H1 (cell line): ENCODE data around the gene AHI1. TPM values are rescaled to one million over a fixed set of nuclear protein-coding genes. Genes with fewer than 3 reads are reported as not detected.

Source experiments
- CTCF ChIA-PET: fragments of 300-600 bp; sonication (Branson Sonifier 250); formaldehyde crosslinking; loops from one replicate; lab custom pipeline; 2021; ENCODE audit not compliant: partially characterized antibody; lab: Charles Lee
- POLR2A ChIA-PET: fragments of 300-600 bp; sonication (Branson Sonifier 250); formaldehyde crosslinking; loops from one replicate; lab custom pipeline; 2021; ENCODE audit warnings: inconsistent platforms; ENCODE audit not compliant: partially characterized antibody; lab: Charles Lee
- DNase-seq, 2 experiments: peaks; one replicate each; pipeline versions ENCODE4 v3.0.0 to v3.0.0-alpha.2; 2010 to 2022; ENCODE audit warnings: low spot score in 2 of 2, low read depth in 1 of 2, mixed read lengths in 1 of 2
- FAIRE-seq: peaks from 2 replicates; lab custom pipeline; 2011; peaks lifted over from hg19 to GRCh38; lab: Jason Lieb, UNC
- H2AFZ ChIP-seq: 2 replicates; pipeline ENCODE4 v1.8.1; 2012; ENCODE audit warnings: low read length, inconsistent platforms
- H2AK5ac ChIP-seq: 2 replicates; pipeline ENCODE4 v1.6.1; 2013; ENCODE audit warnings: low read depth, low read length
- H2BK120ac ChIP-seq: replicated peaks from 2 replicates; pipeline ENCODE3; 2013; ENCODE audit warnings: low read depth, low read length, inconsistent platforms
- H2BK12ac ChIP-seq: 2 replicates; pipeline ENCODE4 v1.6.1; 2013; ENCODE audit warnings: low read depth, low read length
- H2BK15ac ChIP-seq: 2 replicates; pipeline ENCODE4 v1.6.1; 2013; ENCODE audit warnings: low read length
- H2BK20ac ChIP-seq: 2 replicates; pipeline ENCODE4 v1.6.1; 2013; ENCODE audit warnings: low read length
- H2BK5ac ChIP-seq: 2 replicates; pipeline ENCODE4 v1.6.1; 2013; ENCODE audit warnings: low read depth, low read length
- H3K14ac ChIP-seq: 2 replicates; pipeline ENCODE4 v1.6.1; 2013; ENCODE audit warnings: inconsistent platforms; ENCODE audit not compliant: insufficient read length
- H3K18ac ChIP-seq: 2 replicates; pipeline ENCODE4 v1.6.1; 2013; ENCODE audit warnings: low read length; ENCODE audit errors: extremely low read depth
- H3K23ac ChIP-seq: 2 replicates; pipeline ENCODE4 v1.6.1; 2013; ENCODE audit warnings: inconsistent platforms; ENCODE audit not compliant: insufficient read length
- H3K23me2 ChIP-seq: 2 replicates; pipeline ENCODE4 v1.6.1; 2013; ENCODE audit warnings: low read depth, low read length
- H3K27ac ChIP-seq: 2 replicates; pipeline ENCODE4 v1.6.1; 2011; ENCODE audit warnings: low read depth, low read length, inconsistent platforms
- H3K27me3 ChIP-seq, 4 experiments: replicated peaks in 1 of 4; 1 replicate in 1 of 4; 2 replicates in 3 of 4; pipeline versions ENCODE4 v1.6.1 to v1.8.1; 2011 to 2013; ENCODE audit warnings: low read length in 3 of 4, mild to moderate bottlenecking in 3 of 4, inconsistent platforms in 2 of 4, mixed read lengths in 2 of 4, moderate library complexity in 1 of 4; ENCODE audit not compliant: control insufficient read depth in 3 of 4, insufficient read depth in 3 of 4; ENCODE audit errors: extremely low read depth in 1 of 4
- H3K36me3 ChIP-seq, 4 experiments: 2 replicates each; pipeline versions ENCODE4 v1.6.1 to v1.8.1; 2011 to 2013; ENCODE audit warnings: mild to moderate bottlenecking in 4 of 4, low read length in 3 of 4, moderate library complexity in 2 of 4, control low read depth in 1 of 4, inconsistent platforms in 1 of 4; ENCODE audit not compliant: insufficient read depth in 4 of 4, control insufficient read depth in 2 of 4
- H3K4ac ChIP-seq: replicated peaks from 2 replicates; pipeline ENCODE3; 2013; ENCODE audit warnings: low read length, low read depth, mixed read lengths, inconsistent platforms; ENCODE audit not compliant: insufficient read length
- H3K4me1 ChIP-seq, 4 experiments: replicated peaks in 1 of 4; 1 replicate in 1 of 4; 2 replicates in 3 of 4; pipeline versions ENCODE4 v1.6.1 to v1.8.1; 2011 to 2013; ENCODE audit warnings: low read length in 3 of 4, inconsistent platforms in 2 of 4, mixed read lengths in 1 of 4; ENCODE audit not compliant: insufficient read depth in 4 of 4, control insufficient read depth in 3 of 4
- H3K4me2 ChIP-seq, 2 experiments: 2 replicates each; pipeline versions ENCODE4 v1.6.1 to v1.8.1; 2011 to 2013; ENCODE audit warnings: low read depth in 2 of 2, low read length in 2 of 2, control low read depth in 1 of 2, inconsistent platforms in 1 of 2, mild to moderate bottlenecking in 1 of 2; ENCODE audit not compliant: insufficient read depth in 1 of 2
- H3K4me3 ChIP-seq, 4 experiments: fragments of 200-600, 300-600 bp in 1 of 4; sonication (generic), shearing (Covaris generic), sonication (Bioruptor Twin) in 1 of 4; 2 replicates each; pipeline versions ENCODE4 v1.5.1 to v1.8.1; 2011 to 2016; ENCODE audit warnings: low read length in 4 of 4, low read depth in 3 of 4, control low read depth in 2 of 4, inconsistent platforms in 2 of 4, mild to moderate bottlenecking in 2 of 4, mixed read lengths in 1 of 4, moderate library complexity in 1 of 4; ENCODE audit not compliant: insufficient read depth in 2 of 4; ENCODE audit errors: extremely low read depth in 1 of 4
- H3K56ac ChIP-seq: replicated peaks from 2 replicates; pipeline ENCODE3; 2013; ENCODE audit warnings: low read depth, mild to moderate bottlenecking, mixed read lengths, low read length, inconsistent platforms; ENCODE audit not compliant: insufficient read length
- H3K79me1 ChIP-seq: 2 replicates; pipeline ENCODE4 v1.6.1; 2013; ENCODE audit warnings: low read depth, low read length, control low read depth
- H3K79me2 ChIP-seq, 2 experiments: 2 replicates each; pipeline versions ENCODE4 v1.6.1 to v1.8.1; 2012 to 2013; ENCODE audit warnings: low read length in 2 of 2, mild to moderate bottlenecking in 2 of 2, inconsistent platforms in 1 of 2; ENCODE audit not compliant: insufficient read depth in 2 of 2, control insufficient read depth in 1 of 2
- H3K9ac ChIP-seq, 4 experiments: replicated peaks in 1 of 4; 1 replicate in 1 of 4; 2 replicates in 3 of 4; pipeline versions ENCODE4 v1.6.1 to v1.8.1; 2011 to 2013; ENCODE audit warnings: low read depth in 3 of 4, low read length in 3 of 4, control low read depth in 2 of 4, mild to moderate bottlenecking in 2 of 4, moderate library complexity in 2 of 4, inconsistent platforms in 1 of 4; ENCODE audit errors: extremely low read depth in 1 of 4
- H3K9me3 ChIP-seq, 2 experiments: 2 replicates each; pipeline versions ENCODE4 v1.6.1 to v1.8.1; 2012 to 2013; ENCODE audit warnings: mild to moderate bottlenecking in 2 of 2, moderate library complexity in 2 of 2, control low read depth in 1 of 2, inconsistent platforms in 1 of 2, low read depth in 1 of 2, low read length in 1 of 2, mixed read lengths in 1 of 2; ENCODE audit not compliant: insufficient read depth in 2 of 2
- H4K20me1 ChIP-seq, 2 experiments: replicated peaks in 1 of 2; 2 replicates each; pipeline versions ENCODE3 to v1.8.1; 2011 to 2013; ENCODE audit warnings: inconsistent platforms in 2 of 2, low read length in 2 of 2, mild to moderate bottlenecking in 1 of 2; ENCODE audit not compliant: insufficient read depth in 2 of 2, control insufficient read depth in 1 of 2
- H4K5ac ChIP-seq: 2 replicates; pipeline ENCODE4 v1.6.1; 2013; ENCODE audit warnings: low read length, low read depth, mixed read lengths, inconsistent platforms; ENCODE audit not compliant: insufficient read length
- H4K8ac ChIP-seq: 2 replicates; pipeline ENCODE4 v1.8.0; 2013; ENCODE audit warnings: mild to moderate bottlenecking, moderate library complexity, low read length, inconsistent platforms; ENCODE audit not compliant: insufficient read depth; ENCODE audit errors: extremely low read depth
- H4K91ac ChIP-seq: replicated peaks from 2 replicates; pipeline ENCODE3; 2013; ENCODE audit warnings: low read length, mixed read lengths, inconsistent platforms; ENCODE audit not compliant: insufficient read length
- BCL11A ChIP-seq, 2 experiments: IDR thresholded peaks; one replicate each; pipeline ENCODE4 v1.6.1; 2011; ENCODE audit warnings: low read depth in 2 of 2, low read length in 2 of 2, mild to moderate bottlenecking in 2 of 2
- EP300 ChIP-seq, 2 experiments: IDR thresholded peaks; 1 replicate in 1 of 2; 2 replicates in 1 of 2; pipeline ENCODE4 v1.6.1; 2011 to 2012; ENCODE audit warnings: low read depth in 2 of 2, low read length in 2 of 2, mild to moderate bottlenecking in 2 of 2, borderline replicate concordance in 1 of 2, inconsistent platforms in 1 of 2, moderate library complexity in 1 of 2
- KDM4A ChIP-seq: IDR thresholded peaks from one replicate; pipeline ENCODE4 v1.7.1; 2012; ENCODE audit warnings: low read depth, mild to moderate bottlenecking, moderate library complexity, low read length, inconsistent platforms; ENCODE audit not compliant: severe bottlenecking
- KDM5A ChIP-seq: fragments of 200-600 bp; IDR thresholded peaks from 2 replicates; pipeline ENCODE4 v1.7.1; 2012; ENCODE audit warnings: mild to moderate bottlenecking, low read length, inconsistent platforms, mixed read lengths
- NRF1 ChIP-seq: IDR thresholded peaks from 2 replicates; pipeline ENCODE4 v1.6.1; 2011; ENCODE audit warnings: mild to moderate bottlenecking, low read depth, low read length, improper control_type of control experiment
- RFX5 ChIP-seq: IDR thresholded peaks from 2 replicates; pipeline ENCODE4 v1.6.1; 2011; ENCODE audit warnings: low read depth, low read length, improper control_type of control experiment, borderline replicate concordance
- RNF2 ChIP-seq: fragments of 200-900, 300-1000 bp; sonication (generic); IDR thresholded peaks from 2 replicates; pipeline ENCODE4 v1.7.1; 2016; ENCODE audit warnings: borderline replicate concordance, low read depth, mild to moderate bottlenecking, antibody characterized with exemption, low read length; ENCODE audit not compliant: poor library complexity, severe bottlenecking; ENCODE audit errors: missing control alignments
- TBP ChIP-seq: IDR thresholded peaks from 2 replicates; pipeline ENCODE4 v1.6.1; 2011; ENCODE audit warnings: low read depth, low read length, improper control_type of control experiment
- WGBS, 2 experiments: shearing (Covaris generic) in 1 of 2; methylation state at CpG; one replicate each; pipeline versions ENCODE4 v1.1.6 to v1.1.7; 2013 to 2015; ENCODE audit warnings: low lambda C conversion rate in 2 of 2, mixed read lengths in 2 of 2, inconsistent platforms in 1 of 2, low coverage in 1 of 2, missing lambda C conversion rate in 1 of 2; ENCODE audit not compliant: insufficient replicate concordance in 2 of 2, insufficient coverage in 1 of 2, insufficient read length in 1 of 2; ENCODE audit errors: extremely low coverage in 1 of 2, missing lambda C conversion rate in 1 of 2; 5-methylcytosine and 5-hydroxymethylcytosine counted together
- polyA plus RNA-seq, 7 experiments: library from polyadenylated mRNA; depleted of rRNA in 3 of 7; stranded (reverse) in 5 of 7; unstranded in 2 of 7; fragments of >200 nt in 5 of 7; fragments of 200-250 nt in 2 of 7; gene quantifications; 1 replicate in 5 of 7; 2 replicates in 1 of 7; 4 replicates in 1 of 7; pipeline versions ENCODE4 v1.2.1 to v1.2.3, GENCODE V29; 2011 to 2013; ENCODE audit warnings: missing spikeins in 2 of 7, mixed read lengths in 2 of 7
- total RNA-seq: library from RNA; stranded (reverse); fragmentation: NEBNext Ultra II Directional; extraction: Animal tissue kit (Norgen Biotek cat#: 25700); gene quantifications from 2 replicates; pipeline ENCODE4 v1.2.1, GENCODE V29; 2021
- TF ChIP-seq, protein P1 (sequence below), 3 experiments: IDR thresholded peaks; 1 replicate in 2 of 3; 2 replicates in 1 of 3; pipeline versions ENCODE4 v1.5.1 to v1.6.1; 2011; ENCODE audit warnings: low read length in 3 of 3, mild to moderate bottlenecking in 3 of 3, inconsistent platforms in 2 of 3, low read depth in 1 of 3, moderate library complexity in 1 of 3; ENCODE audit not compliant: insufficient read depth in 1 of 3; ENCODE audit errors: control extremely low read depth in 1 of 3

Gene AHI1
- total and polyA plus RNA-seq, 2 of the 8 experiments (the other 6 are each of a cell fraction or from before 2014, with no cell fraction given): 4.2 to 19.6 TPM

GRCh38 chr6:135271626-135272025 is 225.9 kb downstream of the AHI1 start:
- Histone ChIP-seq H2AK5ac (peak overlapping the region; percentile 96; the same call in 1 of the 2 replicates), H3K4me3 (no peak overlapping the region; a peak in 1 of 8 replicates), H4K8ac (no peak overlapping the region), H3K27ac (peak overlapping the region; percentile 68; the same call in 1 of the 2 replicates), H3K9ac (no peak overlapping the region), H3K4me1 (peaks cover 5 to 26% (median 20%) of the 10 kb centered on the region in 4 experiments; a peak in 5 of 7 replicates), H3K79me1 (no peaks in the 10 kb centered on the region), H2BK15ac (no peak overlapping the region), H4K91ac (peak overlapping the region; percentile 90), H2BK5ac (peak overlapping the region; percentile 98), H4K20me1 (no peaks in the 10 kb centered on the region), H3K36me3 (no peaks in the 10 kb centered on the region), H3K27me3 (peaks cover 0 to 2% (median 0%) of the 10 kb centered on the region in 4 experiments; a peak in 1 of 7 replicates), H4K5ac (peak overlapping the region; percentile 95), H3K9me3 (no peaks in the 10 kb centered on the region), H3K18ac (peak overlapping the region; percentile 97), H3K14ac (peak overlapping the region; percentile 84), H3K56ac (no peak overlapping the region), H2BK12ac (peak overlapping the region; percentile 99), H3K4ac (peak overlapping the region; percentile 55), H2BK120ac (peak overlapping the region; percentile 99), H2AFZ (no peak overlapping the region), H3K23ac (no peak overlapping the region), H3K23me2 (no peaks in the 10 kb centered on the region; the same call in 1 of the 2 replicates), H3K4me2 (peak overlapping the region; percentile 22 to 41), H3K79me2 (no peaks in the 10 kb centered on the region), H2BK20ac (peak overlapping the region; percentile 95)
- DNase-seq: peak in 1 of 2 experiments; percentile 47
- POLR2A ChIA-PET: interaction anchor here (1.2 to 4.1 kb wide), 3 partner anchors 13 to 90 kb away, joined by 10 to 20 read pairs (median 10); partner anchors contain the start of gene MYB
- FAIRE-seq: no peak
- TF ChIP-seq BCL11A (IDR thresholded peaks at IDR 0.05; ENCODE audit: low read depth in 2 of 2, low read length in 2 of 2) (no peak), KDM4A (no peak), EP300 (IDR thresholded peaks at IDR 0.05; ENCODE audit: borderline replicate concordance in 1 of 2, low read depth in 2 of 2, low read length in 2 of 2) (no peak), RFX5 (no peak), RNF2 (no peak), NRF1 (no peak), TBP (no peak), KDM5A (no peak)
- TF ChIP-seq, protein P1, sequence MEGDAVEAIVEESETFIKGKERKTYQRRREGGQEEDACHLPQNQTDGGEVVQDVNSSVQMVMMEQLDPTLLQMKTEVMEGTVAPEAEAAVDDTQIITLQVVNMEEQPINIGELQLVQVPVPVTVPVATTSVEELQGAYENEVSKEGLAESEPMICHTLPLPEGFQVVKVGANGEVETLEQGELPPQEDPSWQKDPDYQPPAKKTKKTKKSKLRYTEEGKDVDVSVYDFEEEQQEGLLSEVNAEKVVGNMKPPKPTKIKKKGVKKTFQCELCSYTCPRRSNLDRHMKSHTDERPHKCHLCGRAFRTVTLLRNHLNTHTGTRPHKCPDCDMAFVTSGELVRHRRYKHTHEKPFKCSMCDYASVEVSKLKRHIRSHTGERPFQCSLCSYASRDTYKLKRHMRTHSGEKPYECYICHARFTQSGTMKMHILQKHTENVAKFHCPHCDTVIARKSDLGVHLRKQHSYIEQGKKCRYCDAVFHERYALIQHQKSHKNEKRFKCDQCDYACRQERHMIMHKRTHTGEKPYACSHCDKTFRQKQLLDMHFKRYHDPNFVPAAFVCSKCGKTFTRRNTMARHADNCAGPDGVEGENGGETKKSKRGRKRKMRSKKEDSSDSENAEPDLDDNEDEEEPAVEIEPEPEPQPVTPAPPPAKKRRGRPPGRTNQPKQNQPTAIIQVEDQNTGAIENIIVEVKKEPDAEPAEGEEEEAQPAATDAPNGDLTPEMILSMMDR (IDR thresholded peaks at IDR 0.05; ENCODE audit: control extremely low read depth in 1 of 3, insufficient read depth in 1 of 3, low read depth in 1 of 3, low read length in 3 of 3): no peak
- 44% methylated on average over 6 of the region's 6 CpGs; no CpG with 5 or more reads in 1 of the 2 experiments for WGBS, 2 experiments
- CTCF ChIA-PET: interaction anchor here (0.7 to 1.4 kb wide), 3 partner anchors 57 to 127 kb away, joined by 3 to 5 read pairs (median 4); no protein-coding TSS in a partner anchor
